H9 (cell line): Measurements from ENCODE around the gene TIAM1. TPM values are rescaled to one million over a fixed set of nuclear protein-coding genes. Genes with fewer than 3 reads are reported as not detected.
A peak's percentile ranks its signal among the peaks of the same experiment; 100 is the strongest.

ENCODE experiments used
- DNase-seq: peaks from one replicate; pipeline ENCODE4 v3.0.0-alpha.2; 2017
- H2AFZ ChIP-seq: one replicate; pipeline ENCODE4 v1.6.1; 2013; ENCODE audit warnings: mild to moderate bottlenecking, low read length, control low read depth, moderate library complexity
- H2AK5ac ChIP-seq: 2 replicates; pipeline ENCODE4 v1.6.1; 2013; ENCODE audit warnings: low read length, control low read depth, mixed read lengths; ENCODE audit not compliant: insufficient read length
- H2BK120ac ChIP-seq: one replicate; pipeline ENCODE4 v1.6.1; 2013; ENCODE audit warnings: low read depth, mild to moderate bottlenecking, low read length, control low read depth, inconsistent platforms; ENCODE audit not compliant: poor library complexity, severe bottlenecking
- H2BK12ac ChIP-seq: 2 replicates; pipeline ENCODE4 v1.6.1; 2013; ENCODE audit warnings: low read length, control low read depth, mixed read lengths, low read depth; ENCODE audit not compliant: insufficient read length
- H2BK15ac ChIP-seq: 2 replicates; pipeline ENCODE4 v1.6.1; 2013; ENCODE audit warnings: low read depth, low read length, control low read depth
- H2BK20ac ChIP-seq: one replicate; pipeline ENCODE4 v1.6.1; 2013; ENCODE audit warnings: low read depth, mild to moderate bottlenecking, low read length, control low read depth, inconsistent platforms; ENCODE audit not compliant: poor library complexity, severe bottlenecking
- H2BK5ac ChIP-seq: 2 replicates; pipeline ENCODE4 v1.6.1; 2013; ENCODE audit warnings: low read length, control low read depth, mixed read lengths; ENCODE audit not compliant: insufficient read length
- H3K14ac ChIP-seq: 2 replicates; pipeline ENCODE4 v1.6.1; 2013; ENCODE audit warnings: low read length, control low read depth; ENCODE audit not compliant: insufficient read depth
- H3K18ac ChIP-seq: 2 replicates; pipeline ENCODE4 v1.6.1; 2013; ENCODE audit warnings: low read depth, mild to moderate bottlenecking, mixed read lengths, low read length, control low read depth; ENCODE audit not compliant: insufficient read length
- H3K23ac ChIP-seq: 2 replicates; pipeline ENCODE4 v1.6.1; 2013; ENCODE audit warnings: low read length, control low read depth, mixed read lengths, low read depth; ENCODE audit not compliant: insufficient read length
- H3K23me2 ChIP-seq: 2 replicates; pipeline ENCODE4 v1.6.1; 2013; ENCODE audit warnings: low read depth, mild to moderate bottlenecking, mixed read lengths, low read length, control low read depth; ENCODE audit not compliant: insufficient read length, poor library complexity, severe bottlenecking
- H3K27ac ChIP-seq: 2 replicates; pipeline ENCODE4 v1.5.1; 2013; ENCODE audit warnings: low read length, control low read depth, mixed read lengths, low read depth; ENCODE audit not compliant: insufficient read length
- H3K27me3 ChIP-seq: 2 replicates; pipeline ENCODE4 v1.6.1; 2013; ENCODE audit warnings: low read length, control low read depth, inconsistent platforms; ENCODE audit not compliant: insufficient read depth
- H3K4ac ChIP-seq: 2 replicates; pipeline ENCODE4 v1.6.1; 2013; ENCODE audit warnings: low read depth, mild to moderate bottlenecking, control low read depth, inconsistent platforms, low read length, moderate library complexity
- H3K4me1 ChIP-seq: 2 replicates; pipeline ENCODE4 v1.6.1; 2013; ENCODE audit warnings: low read length, control low read depth, inconsistent platforms; ENCODE audit not compliant: insufficient read depth
- H3K4me2 ChIP-seq: 2 replicates; pipeline ENCODE4 v1.6.1; 2013; ENCODE audit warnings: low read length, control low read depth, mixed read lengths; ENCODE audit not compliant: insufficient read length, insufficient read depth
- H3K56ac ChIP-seq: 2 replicates; pipeline ENCODE4 v1.6.1; 2013; ENCODE audit warnings: low read depth, mild to moderate bottlenecking, mixed read lengths, low read length, control low read depth; ENCODE audit not compliant: insufficient read length
- H3K79me1 ChIP-seq: 2 replicates; pipeline ENCODE4 v1.6.1; 2013; ENCODE audit warnings: low read depth, mild to moderate bottlenecking, moderate library complexity, low read length, control low read depth, inconsistent platforms; ENCODE audit not compliant: insufficient read depth, poor library complexity, severe bottlenecking
- H3K79me2 ChIP-seq: 2 replicates; pipeline ENCODE4 v1.6.1; 2013; ENCODE audit warnings: low read length, control low read depth, inconsistent platforms; ENCODE audit not compliant: insufficient read depth
- H3K9ac ChIP-seq: 2 replicates; pipeline ENCODE4 v1.6.1; 2013; ENCODE audit warnings: low read length, control low read depth, mixed read lengths; ENCODE audit not compliant: insufficient read length; ENCODE audit errors: extremely low read depth
- H3K9me3 ChIP-seq: one replicate; pipeline ENCODE4 v1.6.1; 2013; ENCODE audit warnings: low read depth, low read length, inconsistent platforms; ENCODE audit not compliant: control insufficient read depth
- H3T11ph ChIP-seq: one replicate; pipeline ENCODE4 v1.6.1; 2013; ENCODE audit warnings: mild to moderate bottlenecking, low read length, control low read depth, inconsistent platforms
- H4K20me1 ChIP-seq: one replicate; pipeline ENCODE4 v1.6.1; 2013; ENCODE audit not compliant: control insufficient read depth, insufficient read length, insufficient read depth
- H4K5ac ChIP-seq: 2 replicates; pipeline ENCODE4 v1.6.1; 2013; ENCODE audit warnings: low read depth, mild to moderate bottlenecking, mixed read lengths, low read length, control low read depth; ENCODE audit not compliant: insufficient read length
- H4K8ac ChIP-seq: replicated peaks from 2 replicates; pipeline ENCODE4 v1.6.1; 2013; ENCODE audit warnings: low read length, control low read depth, mixed read lengths, low read depth; ENCODE audit not compliant: insufficient read length
- H4K91ac ChIP-seq: 2 replicates; pipeline ENCODE4 v1.6.1; 2013; ENCODE audit warnings: low read depth, mild to moderate bottlenecking, moderate library complexity, mixed read lengths, low read length, control low read depth; ENCODE audit not compliant: insufficient read length
- H3K27ac Mint-ChIP-seq, 3 experiments: 2 replicates in 2 of 3; 3 replicates in 1 of 3; pipeline ENCODE4 v1.8.0; 2020 to 2021; ENCODE audit warnings: mixed read lengths in 3 of 3, mild to moderate bottlenecking in 1 of 3, moderate library complexity in 1 of 3
- H3K27me3 Mint-ChIP-seq: 2 replicates; pipeline ENCODE4 v1.8.0; 2021; ENCODE audit warnings: low read depth, mild to moderate bottlenecking, moderate library complexity, mixed read lengths
- H3K36me3 Mint-ChIP-seq, 3 experiments: 2 replicates in 2 of 3; 3 replicates in 1 of 3; pipeline ENCODE4 v1.8.0; 2020 to 2021; ENCODE audit warnings: low read depth in 3 of 3, mixed read lengths in 3 of 3; ENCODE audit not compliant: insufficient read depth in 1 of 3
- H3K4me1 Mint-ChIP-seq, 2 experiments: 2 replicates each; pipeline ENCODE4 v1.8.0; 2020; ENCODE audit warnings: mixed read lengths in 2 of 2
- H3K4me3 Mint-ChIP-seq, 2 experiments: 2 replicates in 1 of 2; 3 replicates in 1 of 2; pipeline ENCODE4 v1.8.0; 2020 to 2021; ENCODE audit warnings: mild to moderate bottlenecking in 2 of 2, mixed read lengths in 2 of 2, moderate library complexity in 1 of 2
- H3K9me3 Mint-ChIP-seq, 2 experiments: 2 replicates in 1 of 2; 3 replicates in 1 of 2; pipeline ENCODE4 v1.8.0; 2020; ENCODE audit warnings: mild to moderate bottlenecking in 2 of 2, mixed read lengths in 2 of 2, moderate library complexity in 1 of 2
- WGBS: extraction: QIAGEN DNeasy Blood & Tissue Kit; methylation state at CpG from one replicate; pipeline ENCODE4 v1.1.7; 2013; ENCODE audit warnings: missing lambda C conversion rate, low lambda C conversion rate, mixed read lengths; ENCODE audit not compliant: insufficient read length; ENCODE audit errors: extremely low coverage; 5-methylcytosine and 5-hydroxymethylcytosine counted together
- total RNA-seq: library from RNA; stranded (reverse); gene quantifications from 2 replicates; pipeline ENCODE4 v1.2.1, GENCODE V29; 2021
- TF ChIP-seq, protein P1 (sequence below): fragments of 200-600 bp; sonication (generic); conservative IDR thresholded peaks from 3 replicates; pipeline ENCODE4 v1.8.0; 2021; ENCODE audit warnings: antibody characterized with exemption, mild to moderate bottlenecking

The TIAM1 gene
- total RNA-seq, 1 experiment from 2014 or later: 23.1 TPM

DNA sequence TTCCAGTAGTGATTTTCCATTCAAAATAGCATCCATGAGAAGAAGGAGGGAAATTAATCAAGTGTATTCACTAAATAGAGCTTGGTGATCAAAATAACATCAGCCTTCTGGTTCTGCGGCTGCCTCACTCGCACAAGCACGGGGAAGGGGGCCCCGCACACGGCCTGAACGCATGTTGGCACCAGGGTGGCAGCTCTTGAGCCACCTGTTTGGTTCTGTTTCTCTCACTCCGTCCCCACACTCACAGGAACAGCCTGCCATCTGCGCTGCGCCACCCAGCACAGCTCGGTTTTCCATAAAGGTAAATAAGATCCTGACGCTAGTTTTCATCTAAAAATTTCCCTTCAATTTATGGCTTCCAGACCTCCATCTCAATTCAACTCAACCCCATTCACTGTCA lies 49.4 kb downstream of the TIAM1 start:
- no CpG with 5 or more reads among the region's 11 CpGs for WGBS
- Histone ChIP-seq H3K79me1 (no peaks in the 10 kb centered on the region), H4K8ac (no peak overlapping the region), H2BK12ac (no peak overlapping the region), H4K20me1 (no peaks in the 10 kb centered on the region), H3K23ac (no peak overlapping the region), H2BK120ac (no peak overlapping the region), H3K9ac (no peak overlapping the region), H3K4me2 (no peak overlapping the region), H2BK15ac (no peak overlapping the region), H3K4ac (no peak overlapping the region), H3T11ph (no peak overlapping the region), H2BK5ac (no peak overlapping the region), H3K27me3 (no peaks in the 10 kb centered on the region), H4K5ac (no peak overlapping the region), H3K18ac (no peak overlapping the region), H2AK5ac (no peak overlapping the region), H2AFZ (no peak overlapping the region), H3K14ac (no peak overlapping the region), H3K4me1 (no peaks in the 10 kb centered on the region; the same call in 1 of the 2 replicates), H3K9me3 (no peaks in the 10 kb centered on the region), H3K56ac (no peak overlapping the region), H3K23me2 (no peaks in the 10 kb centered on the region), H2BK20ac (no peak overlapping the region), H3K79me2 (no peaks in the 10 kb centered on the region), H3K27ac (no peak overlapping the region), H4K91ac (no peak overlapping the region)
- H3K27me3 Mint-ChIP-seq: no peaks in the 10 kb centered on the region
- no peaks in the 10 kb centered on the region for H3K9me3 Mint-ChIP-seq
- peaks cover 18 to 22% of the 10 kb centered on the region in 2 experiments for H3K4me1 Mint-ChIP-seq
- H3K4me3 Mint-ChIP-seq: no peak overlapping the region
- H3K36me3 Mint-ChIP-seq: no peaks in the 10 kb centered on the region; a peak in 1 of 7 replicates
- H3K27ac Mint-ChIP-seq: peak overlapping the region in 2 of 3 experiments; percentile 11 to 86; a peak in 2 of 7 replicates
- TF ChIP-seq, protein P1, sequence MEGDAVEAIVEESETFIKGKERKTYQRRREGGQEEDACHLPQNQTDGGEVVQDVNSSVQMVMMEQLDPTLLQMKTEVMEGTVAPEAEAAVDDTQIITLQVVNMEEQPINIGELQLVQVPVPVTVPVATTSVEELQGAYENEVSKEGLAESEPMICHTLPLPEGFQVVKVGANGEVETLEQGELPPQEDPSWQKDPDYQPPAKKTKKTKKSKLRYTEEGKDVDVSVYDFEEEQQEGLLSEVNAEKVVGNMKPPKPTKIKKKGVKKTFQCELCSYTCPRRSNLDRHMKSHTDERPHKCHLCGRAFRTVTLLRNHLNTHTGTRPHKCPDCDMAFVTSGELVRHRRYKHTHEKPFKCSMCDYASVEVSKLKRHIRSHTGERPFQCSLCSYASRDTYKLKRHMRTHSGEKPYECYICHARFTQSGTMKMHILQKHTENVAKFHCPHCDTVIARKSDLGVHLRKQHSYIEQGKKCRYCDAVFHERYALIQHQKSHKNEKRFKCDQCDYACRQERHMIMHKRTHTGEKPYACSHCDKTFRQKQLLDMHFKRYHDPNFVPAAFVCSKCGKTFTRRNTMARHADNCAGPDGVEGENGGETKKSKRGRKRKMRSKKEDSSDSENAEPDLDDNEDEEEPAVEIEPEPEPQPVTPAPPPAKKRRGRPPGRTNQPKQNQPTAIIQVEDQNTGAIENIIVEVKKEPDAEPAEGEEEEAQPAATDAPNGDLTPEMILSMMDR: no peak
- no peak for DNase-seq
